HEK293 (cell line): ENCODE measurements around the gene CPD.
A peak's percentile ranks its signal among the peaks of the same experiment; 100 is the strongest.

Experiments
- BCL11A ChIP-seq: fragments of 450-650 bp; formaldehyde crosslinking; IDR thresholded peaks from 2 replicates; pipeline ENCODE4 v1.5.1; 2016; ENCODE audit warnings: low read depth, missing biosample characterization, missing genetic modification characterization
- GLIS1 ChIP-seq: fragments of 450-650 bp; formaldehyde crosslinking; IDR thresholded peaks from 2 replicates; pipeline ENCODE4 v1.5.1; 2016; ENCODE audit warnings: missing biosample characterization, missing genetic modification characterization
- HOXA7 ChIP-seq: sonication (generic); formaldehyde crosslinking; IDR thresholded peaks from 2 replicates; pipeline ENCODE4 v1.8.1; 2022; ENCODE audit warnings: missing genetic modification reagents, borderline replicate concordance
- KLF8 ChIP-seq: fragments of 450-650 bp; formaldehyde crosslinking; IDR thresholded peaks from 2 replicates; pipeline ENCODE4 v1.5.1; 2016; ENCODE audit warnings: missing biosample characterization, missing genetic modification characterization
- MEIS1 ChIP-seq: sonication (generic); formaldehyde crosslinking; IDR thresholded peaks from 2 replicates; pipeline ENCODE4 v1.8.1; 2022; ENCODE audit warnings: missing genetic modification reagents, mild to moderate bottlenecking, borderline replicate concordance
- OSR2 ChIP-seq: fragments of 450-650 bp; formaldehyde crosslinking; IDR thresholded peaks from 2 replicates; pipeline ENCODE4 v1.5.1; 2016; ENCODE audit warnings: missing biosample characterization, missing genetic modification characterization
- SETDB1 ChIP-seq: IDR thresholded peaks from one replicate; pipeline ENCODE4 v1.6.1; 2017; ENCODE audit warnings: mild to moderate bottlenecking, low read length, moderate library complexity, mixed read lengths; ENCODE audit not compliant: insufficient read length
- TCF7L2 ChIP-seq: IDR thresholded peaks from 2 replicates; pipeline ENCODE4 v1.6.1; 2011; ENCODE audit warnings: low read depth, mild to moderate bottlenecking, inconsistent platforms, low read length, moderate library complexity, borderline replicate concordance
- ZBTB17 ChIP-seq: fragments of 450-650 bp; formaldehyde crosslinking; IDR thresholded peaks from 2 replicates; pipeline ENCODE4 v1.5.1; 2016; ENCODE audit warnings: missing biosample characterization, missing genetic modification characterization
- ZNF169 ChIP-seq: fragments of 450-650 bp; formaldehyde crosslinking; IDR thresholded peaks from 2 replicates; pipeline ENCODE4 v1.5.1; 2016; ENCODE audit warnings: missing biosample characterization, missing genetic modification characterization
- ZNF175 ChIP-seq: fragments of 450-650 bp; formaldehyde crosslinking; IDR thresholded peaks from 2 replicates; pipeline ENCODE4 v1.5.1; 2016; ENCODE audit warnings: missing biosample characterization, missing genetic modification characterization
- ZNF311 ChIP-seq: fragments of 450-650 bp; formaldehyde crosslinking; IDR thresholded peaks from 2 replicates; pipeline ENCODE4 v1.5.1; 2017; ENCODE audit warnings: missing biosample characterization, missing genetic modification characterization, borderline replicate concordance
- ZNF335 ChIP-seq: fragments of 450-650 bp; formaldehyde crosslinking; conservative IDR thresholded peaks from 2 replicates; pipeline ENCODE4 v1.5.1; 2016; ENCODE audit warnings: missing biosample characterization, missing genetic modification characterization
- ZNF426 ChIP-seq: fragments of 450-650 bp; formaldehyde crosslinking; IDR thresholded peaks from 2 replicates; pipeline ENCODE4 v1.5.1; 2017; ENCODE audit warnings: missing biosample characterization, missing genetic modification characterization, mild to moderate bottlenecking, inconsistent platforms, moderate library complexity
- ZNF433 ChIP-seq: fragments of 450-650 bp; formaldehyde crosslinking; IDR thresholded peaks from 2 replicates; pipeline ENCODE4 v1.5.1; 2016; ENCODE audit warnings: missing biosample characterization, missing genetic modification characterization, low read depth
- ZNF610 ChIP-seq: fragments of 450-650 bp; formaldehyde crosslinking; IDR thresholded peaks from 2 replicates; pipeline ENCODE4 v1.5.1; 2016; ENCODE audit warnings: missing biosample characterization, missing genetic modification characterization, borderline replicate concordance
- ZNF626 ChIP-seq: fragments of 450-650 bp; sonication (Bioruptor Pico); formaldehyde crosslinking; IDR thresholded peaks from 2 replicates; pipeline ENCODE4 v1.5.1; 2018; ENCODE audit warnings: missing biosample characterization, missing genetic modification characterization, inconsistent platforms
- ZNF658 ChIP-seq: fragments of 450-650 bp; formaldehyde crosslinking; IDR thresholded peaks from 2 replicates; pipeline ENCODE4; 2016; ENCODE audit warnings: missing biosample characterization, missing genetic modification characterization
- ZNF660 ChIP-seq: fragments of 450-650 bp; IDR thresholded peaks from 2 replicates; pipeline ENCODE4 v1.5.1; 2018; ENCODE audit warnings: missing biosample characterization, mild to moderate bottlenecking, missing genetic modification characterization
- ZNF677 ChIP-seq: fragments of 450-650 bp; IDR thresholded peaks from 2 replicates; pipeline ENCODE4 v1.5.0; 2018; ENCODE audit warnings: missing biosample characterization, mild to moderate bottlenecking, missing genetic modification characterization, moderate library complexity
- ZNF707 ChIP-seq: fragments of 450-650 bp; formaldehyde crosslinking; IDR thresholded peaks from 2 replicates; pipeline ENCODE4 v1.5.1; 2016; ENCODE audit warnings: missing biosample characterization, missing genetic modification characterization
- TF ChIP-seq, protein P1 (sequence below): fragments of 450-650 bp; formaldehyde crosslinking; IDR thresholded peaks from 2 replicates; pipeline ENCODE4 v1.5.1; 2016; ENCODE audit warnings: missing biosample characterization, missing genetic modification characterization, borderline replicate concordance
- TF ChIP-seq, protein P2 (sequence below): fragments of 450-650 bp; formaldehyde crosslinking; IDR thresholded peaks from 2 replicates; pipeline ENCODE4 v1.5.1; 2016; ENCODE audit warnings: missing biosample characterization, missing genetic modification characterization
- TF ChIP-seq, protein P3 (sequence below): fragments of 450-650 bp; formaldehyde crosslinking; IDR thresholded peaks from 2 replicates; pipeline ENCODE4 v1.5.1; 2016; ENCODE audit warnings: missing biosample characterization, missing genetic modification characterization
- TF ChIP-seq, protein P4 (sequence below): sonication (generic); formaldehyde crosslinking; IDR thresholded peaks from 2 replicates; pipeline ENCODE4 v1.8.1; 2022; ENCODE audit warnings: mild to moderate bottlenecking, moderate library complexity, missing genetic modification reagents
- TF ChIP-seq, protein P5 (sequence below): fragments of 450-650 bp; formaldehyde crosslinking; IDR thresholded peaks from 2 replicates; pipeline ENCODE4; 2016; ENCODE audit warnings: missing biosample characterization, missing genetic modification characterization
- TF ChIP-seq, protein P6 (sequence below): fragments of 450-650 bp; formaldehyde crosslinking; IDR thresholded peaks from 2 replicates; pipeline ENCODE4 v1.5.1; 2017; ENCODE audit warnings: missing biosample characterization, missing genetic modification characterization

CPD gene

DNA sequence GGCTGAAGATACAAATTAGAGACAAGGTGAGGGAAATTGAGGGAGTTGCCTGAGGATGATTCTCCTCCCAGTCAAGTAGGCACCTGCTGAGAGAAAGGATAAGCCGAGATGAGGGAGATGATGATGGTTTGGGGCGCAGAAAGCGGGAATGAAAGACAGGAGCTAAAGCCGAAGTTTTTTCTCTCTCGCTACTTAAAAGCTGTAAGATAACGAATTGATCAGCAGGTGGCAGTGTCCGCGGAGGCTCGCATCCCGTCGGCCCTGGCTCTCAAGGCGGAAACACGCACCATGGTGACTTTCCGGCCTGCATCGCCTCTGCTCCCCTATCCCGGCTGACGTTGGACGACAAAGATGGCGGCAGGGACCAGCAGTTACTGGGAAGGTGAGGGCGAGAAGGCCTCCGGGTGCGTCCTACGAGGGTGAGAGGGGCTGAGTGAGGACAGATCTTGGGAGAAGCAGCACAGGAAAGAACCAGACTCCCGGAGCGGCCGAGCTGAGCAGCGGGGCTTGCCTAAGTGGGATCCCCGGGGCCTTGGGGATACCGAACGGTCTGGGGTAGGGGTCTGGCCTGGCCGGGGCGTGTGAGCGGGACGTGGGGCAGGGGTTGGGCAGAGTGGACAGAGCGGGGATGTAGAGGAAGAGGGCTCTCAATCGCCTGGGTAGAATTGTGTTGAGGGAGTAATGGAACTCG is 98.5 kb downstream of the CPD start, which contains the start of gene GOSR1 (continued):
- TF ChIP-seq, protein P1, sequence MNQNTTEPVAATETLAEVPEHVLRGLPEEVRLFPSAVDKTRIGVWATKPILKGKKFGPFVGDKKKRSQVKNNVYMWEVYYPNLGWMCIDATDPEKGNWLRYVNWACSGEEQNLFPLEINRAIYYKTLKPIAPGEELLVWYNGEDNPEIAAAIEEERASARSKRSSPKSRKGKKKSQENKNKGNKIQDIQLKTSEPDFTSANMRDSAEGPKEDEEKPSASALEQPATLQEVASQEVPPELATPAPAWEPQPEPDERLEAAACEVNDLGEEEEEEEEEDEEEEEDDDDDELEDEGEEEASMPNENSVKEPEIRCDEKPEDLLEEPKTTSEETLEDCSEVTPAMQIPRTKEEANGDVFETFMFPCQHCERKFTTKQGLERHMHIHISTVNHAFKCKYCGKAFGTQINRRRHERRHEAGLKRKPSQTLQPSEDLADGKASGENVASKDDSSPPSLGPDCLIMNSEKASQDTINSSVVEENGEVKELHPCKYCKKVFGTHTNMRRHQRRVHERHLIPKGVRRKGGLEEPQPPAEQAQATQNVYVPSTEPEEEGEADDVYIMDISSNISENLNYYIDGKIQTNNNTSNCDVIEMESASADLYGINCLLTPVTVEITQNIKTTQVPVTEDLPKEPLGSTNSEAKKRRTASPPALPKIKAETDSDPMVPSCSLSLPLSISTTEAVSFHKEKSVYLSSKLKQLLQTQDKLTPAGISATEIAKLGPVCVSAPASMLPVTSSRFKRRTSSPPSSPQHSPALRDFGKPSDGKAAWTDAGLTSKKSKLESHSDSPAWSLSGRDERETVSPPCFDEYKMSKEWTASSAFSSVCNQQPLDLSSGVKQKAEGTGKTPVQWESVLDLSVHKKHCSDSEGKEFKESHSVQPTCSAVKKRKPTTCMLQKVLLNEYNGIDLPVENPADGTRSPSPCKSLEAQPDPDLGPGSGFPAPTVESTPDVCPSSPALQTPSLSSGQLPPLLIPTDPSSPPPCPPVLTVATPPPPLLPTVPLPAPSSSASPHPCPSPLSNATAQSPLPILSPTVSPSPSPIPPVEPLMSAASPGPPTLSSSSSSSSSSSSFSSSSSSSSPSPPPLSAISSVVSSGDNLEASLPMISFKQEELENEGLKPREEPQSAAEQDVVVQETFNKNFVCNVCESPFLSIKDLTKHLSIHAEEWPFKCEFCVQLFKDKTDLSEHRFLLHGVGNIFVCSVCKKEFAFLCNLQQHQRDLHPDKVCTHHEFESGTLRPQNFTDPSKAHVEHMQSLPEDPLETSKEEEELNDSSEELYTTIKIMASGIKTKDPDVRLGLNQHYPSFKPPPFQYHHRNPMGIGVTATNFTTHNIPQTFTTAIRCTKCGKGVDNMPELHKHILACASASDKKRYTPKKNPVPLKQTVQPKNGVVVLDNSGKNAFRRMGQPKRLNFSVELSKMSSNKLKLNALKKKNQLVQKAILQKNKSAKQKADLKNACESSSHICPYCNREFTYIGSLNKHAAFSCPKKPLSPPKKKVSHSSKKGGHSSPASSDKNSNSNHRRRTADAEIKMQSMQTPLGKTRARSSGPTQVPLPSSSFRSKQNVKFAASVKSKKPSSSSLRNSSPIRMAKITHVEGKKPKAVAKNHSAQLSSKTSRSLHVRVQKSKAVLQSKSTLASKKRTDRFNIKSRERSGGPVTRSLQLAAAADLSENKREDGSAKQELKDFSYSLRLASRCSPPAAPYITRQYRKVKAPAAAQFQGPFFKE (tag by site-specific recombination): peak; percentile 91; the same call in 1 of the 2 replicates
- TF ChIP-seq ZNF426 (tag by site-specific recombination): no peak
- TF ChIP-seq SETDB1: peak; percentile 20
- TF ChIP-seq, protein P2, sequence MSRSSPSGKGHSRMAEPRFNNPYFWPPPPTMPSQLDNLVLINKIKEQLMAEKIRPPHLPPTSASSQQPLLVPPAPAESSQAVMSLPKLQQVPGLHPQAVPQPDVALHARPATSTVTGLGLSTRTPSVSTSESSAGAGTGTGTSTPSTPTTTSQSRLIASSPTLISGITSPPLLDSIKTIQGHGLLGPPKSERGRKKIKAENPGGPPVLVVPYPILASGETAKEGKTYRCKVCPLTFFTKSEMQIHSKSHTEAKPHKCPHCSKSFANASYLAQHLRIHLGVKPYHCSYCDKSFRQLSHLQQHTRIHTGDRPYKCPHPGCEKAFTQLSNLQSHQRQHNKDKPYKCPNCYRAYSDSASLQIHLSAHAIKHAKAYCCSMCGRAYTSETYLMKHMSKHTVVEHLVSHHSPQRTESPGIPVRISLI (tag by site-specific recombination): peak; percentile 96
- peak; percentile 70 for TF ChIP-seq ZNF335 (tag by site-specific recombination)
- peak; percentile 94 for TF ChIP-seq ZNF660 (tag by site-specific recombination)
- TF ChIP-seq TCF7L2: no peak
- no peak for TF ChIP-seq HOXA7
- no peak for TF ChIP-seq ZNF658 (tag by site-specific recombination)
- TF ChIP-seq BCL11A: no peak
- TF ChIP-seq ZNF175 (tag by site-specific recombination): no peak
- TF ChIP-seq OSR2: no peak
- TF ChIP-seq, protein P3, sequence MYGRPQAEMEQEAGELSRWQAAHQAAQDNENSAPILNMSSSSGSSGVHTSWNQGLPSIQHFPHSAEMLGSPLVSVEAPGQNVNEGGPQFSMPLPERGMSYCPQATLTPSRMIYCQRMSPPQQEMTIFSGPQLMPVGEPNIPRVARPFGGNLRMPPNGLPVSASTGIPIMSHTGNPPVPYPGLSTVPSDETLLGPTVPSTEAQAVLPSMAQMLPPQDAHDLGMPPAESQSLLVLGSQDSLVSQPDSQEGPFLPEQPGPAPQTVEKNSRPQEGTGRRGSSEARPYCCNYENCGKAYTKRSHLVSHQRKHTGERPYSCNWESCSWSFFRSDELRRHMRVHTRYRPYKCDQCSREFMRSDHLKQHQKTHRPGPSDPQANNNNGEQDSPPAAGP (tag by site-specific recombination): peak; percentile 84
- TF ChIP-seq MEIS1 (CRISPR knock-in tag): no peak
- peak; percentile 72; the same call in 1 of the 2 replicates for TF ChIP-seq ZNF610 (tag by site-specific recombination)
- TF ChIP-seq, protein P4, sequence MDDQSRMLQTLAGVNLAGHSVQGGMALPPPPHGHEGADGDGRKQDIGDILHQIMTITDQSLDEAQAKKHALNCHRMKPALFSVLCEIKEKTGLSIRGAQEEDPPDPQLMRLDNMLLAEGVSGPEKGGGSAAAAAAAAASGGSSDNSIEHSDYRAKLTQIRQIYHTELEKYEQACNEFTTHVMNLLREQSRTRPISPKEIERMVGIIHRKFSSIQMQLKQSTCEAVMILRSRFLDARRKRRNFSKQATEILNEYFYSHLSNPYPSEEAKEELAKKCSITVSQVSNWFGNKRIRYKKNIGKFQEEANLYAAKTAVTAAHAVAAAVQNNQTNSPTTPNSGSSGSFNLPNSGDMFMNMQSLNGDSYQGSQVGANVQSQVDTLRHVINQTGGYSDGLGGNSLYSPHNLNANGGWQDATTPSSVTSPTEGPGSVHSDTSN (CRISPR knock-in tag): peak; percentile 81; the same call in 1 of the 2 replicates
- no peak for TF ChIP-seq ZNF433 (tag by site-specific recombination)
- TF ChIP-seq GLIS1: no peak
- TF ChIP-seq, protein P5, sequence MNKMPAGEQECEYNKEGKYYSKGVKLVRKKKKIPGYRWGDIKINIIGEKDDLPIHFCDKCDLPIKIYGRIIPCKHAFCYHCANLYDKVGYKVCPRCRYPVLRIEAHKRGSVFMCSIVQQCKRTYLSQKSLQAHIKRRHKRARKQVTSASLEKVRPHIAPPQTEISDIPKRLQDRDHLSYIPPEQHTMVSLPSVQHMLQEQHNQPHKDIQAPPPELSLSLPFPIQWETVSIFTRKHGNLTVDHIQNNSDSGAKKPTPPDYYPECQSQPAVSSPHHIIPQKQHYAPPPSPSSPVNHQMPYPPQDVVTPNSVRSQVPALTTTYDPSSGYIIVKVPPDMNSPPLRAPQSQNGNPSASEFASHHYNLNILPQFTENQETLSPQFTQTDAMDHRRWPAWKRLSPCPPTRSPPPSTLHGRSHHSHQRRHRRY: no peak
- peak; percentile 98 for TF ChIP-seq ZBTB17 (tag by site-specific recombination)
- TF ChIP-seq KLF8 (tag by site-specific recombination): no peak
- no peak for TF ChIP-seq ZNF169
- TF ChIP-seq, protein P6, sequence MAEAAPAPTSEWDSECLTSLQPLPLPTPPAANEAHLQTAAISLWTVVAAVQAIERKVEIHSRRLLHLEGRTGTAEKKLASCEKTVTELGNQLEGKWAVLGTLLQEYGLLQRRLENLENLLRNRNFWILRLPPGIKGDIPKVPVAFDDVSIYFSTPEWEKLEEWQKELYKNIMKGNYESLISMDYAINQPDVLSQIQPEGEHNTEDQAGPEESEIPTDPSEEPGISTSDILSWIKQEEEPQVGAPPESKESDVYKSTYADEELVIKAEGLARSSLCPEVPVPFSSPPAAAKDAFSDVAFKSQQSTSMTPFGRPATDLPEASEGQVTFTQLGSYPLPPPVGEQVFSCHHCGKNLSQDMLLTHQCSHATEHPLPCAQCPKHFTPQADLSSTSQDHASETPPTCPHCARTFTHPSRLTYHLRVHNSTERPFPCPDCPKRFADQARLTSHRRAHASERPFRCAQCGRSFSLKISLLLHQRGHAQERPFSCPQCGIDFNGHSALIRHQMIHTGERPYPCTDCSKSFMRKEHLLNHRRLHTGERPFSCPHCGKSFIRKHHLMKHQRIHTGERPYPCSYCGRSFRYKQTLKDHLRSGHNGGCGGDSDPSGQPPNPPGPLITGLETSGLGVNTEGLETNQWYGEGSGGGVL: no peak; the same call in 1 of the 2 replicates
- TF ChIP-seq ZNF707 (tag by site-specific recombination): no peak
- TF ChIP-seq ZNF626 (tag by site-specific recombination): no peak
- no peak for TF ChIP-seq ZNF677
- TF ChIP-seq ZNF311 (tag by site-specific recombination): no peak
